GM19395 (cell line): Measurements from ENCODE around the gene INHBA.

Experiments used
- ATAC-seq: cut with Tn5 transposase; IDR thresholded peaks from one replicate; pipeline ENCODE4 v1.9.1; 2021; ENCODE audit warnings: mild to moderate bottlenecking, moderate library complexity; ENCODE audit not compliant: unreplicated experiment

Gene INHBA

DNA sequence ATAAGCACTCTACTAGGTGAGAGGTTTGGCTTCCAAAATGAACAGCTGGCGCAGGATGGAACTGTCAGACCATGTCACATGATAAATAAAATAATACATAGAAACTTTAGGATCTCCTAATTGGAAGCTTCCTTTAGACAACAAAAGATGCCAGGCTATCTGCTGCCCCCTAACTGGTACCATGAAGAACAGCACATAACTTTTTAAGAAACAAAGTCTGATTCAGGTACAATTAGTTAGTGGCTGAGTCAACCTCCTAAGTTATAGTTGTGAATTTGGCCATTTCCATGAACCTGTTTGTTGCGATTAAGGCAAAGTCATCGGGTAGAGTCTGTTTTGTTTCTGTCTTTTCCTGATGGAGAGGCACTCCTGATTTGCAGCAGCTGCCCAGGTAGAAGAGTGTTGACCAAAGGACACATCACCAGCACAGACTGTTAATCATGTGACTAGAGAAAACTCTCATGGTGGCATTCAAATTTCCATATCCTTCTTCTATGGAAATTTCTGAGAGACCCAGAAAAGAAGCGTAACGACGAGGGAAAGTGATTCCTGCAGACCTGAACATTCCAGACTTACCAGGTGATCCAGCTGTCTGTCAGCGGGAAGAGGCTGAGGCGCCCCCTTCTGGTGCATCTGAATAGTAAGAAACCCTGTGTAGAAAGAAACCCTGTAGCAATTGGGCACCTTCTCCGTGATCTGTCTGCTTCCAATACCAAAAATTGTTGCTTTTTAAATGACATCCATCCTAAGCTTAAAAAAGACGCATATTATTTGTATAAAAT, 8.6 kb upstream of the INHBA start:
- ATAC-seq = no peak

- ATAC-seq = no peak
Measured at GRCh38 chr7:41710838-41711237, 7.9 kb upstream of the INHBA start.

- ATAC-seq = no peak
Measured at GRCh38 chr7:41709621-41710020, 6.7 kb upstream of the INHBA start.

- ATAC-seq = no peak
Measured at GRCh38 chr7:41708581-41709358, 5.9 kb upstream of the INHBA start.

DNA sequence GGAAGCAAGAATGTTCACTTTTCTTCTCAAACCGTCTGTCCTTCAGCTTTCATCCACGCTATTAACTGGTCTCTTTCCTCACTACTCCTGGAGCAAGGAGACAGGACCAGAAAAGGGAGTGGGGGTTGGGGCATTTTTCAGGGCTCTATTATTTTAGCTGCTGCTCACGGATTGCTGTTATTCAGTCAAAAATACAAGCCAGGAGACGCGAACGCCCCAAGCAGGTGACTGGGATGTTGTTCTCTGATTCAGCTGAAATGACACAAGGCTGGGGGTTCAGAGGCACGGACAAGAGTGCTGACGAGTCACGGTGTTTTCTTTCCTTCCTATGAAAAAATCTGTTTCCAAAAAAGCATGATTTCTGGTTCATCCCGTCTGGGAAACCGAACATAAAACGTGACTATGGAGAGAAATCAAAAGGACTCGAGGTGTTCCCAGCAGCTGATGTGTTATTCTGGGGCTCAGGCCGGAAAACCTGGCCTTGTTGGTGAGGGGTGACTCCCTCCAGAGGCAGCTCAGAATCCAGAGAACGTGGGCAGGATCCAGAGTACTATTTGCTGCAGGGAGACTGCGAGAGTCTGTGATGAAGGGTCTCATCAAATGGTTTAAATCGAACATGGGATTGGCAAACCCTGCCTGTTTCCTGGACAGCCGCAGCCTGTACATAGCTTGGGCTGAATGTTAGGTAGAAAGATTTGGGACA, 3.5 kb upstream of the INHBA start:
- ATAC-seq = no peak

GRCh38 chr7:41705109-41705901, 2.4 kb upstream of the INHBA start:
- ATAC-seq = peak; percentile 97

- ATAC-seq = no peak
Measured at GRCh38 chr7:41701068-41701941, 1.6 kb downstream of the INHBA start.

- no peak for ATAC-seq
Measured at GRCh38 chr7:41700044-41700471, 2.8 kb downstream of the INHBA start.

DNA sequence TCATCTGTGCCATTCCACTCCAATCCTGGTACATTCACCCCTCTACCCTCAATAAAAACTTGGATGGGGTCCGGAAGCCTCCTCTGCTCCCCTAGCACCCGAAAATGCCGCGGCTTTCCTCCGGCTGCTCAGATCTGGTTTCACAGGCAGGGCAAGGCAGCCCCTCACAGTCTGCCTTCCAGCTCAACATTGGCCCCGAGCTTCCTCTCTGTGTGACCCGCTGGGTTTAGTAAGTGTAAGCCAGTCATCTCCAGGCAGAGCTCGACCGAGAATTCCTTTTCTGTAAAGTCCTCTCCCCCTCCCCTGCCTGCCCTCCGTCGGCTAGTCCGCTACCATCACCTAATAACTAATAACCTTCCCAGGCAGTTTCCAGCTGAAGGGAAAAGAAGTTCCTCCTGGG, 3.4 kb downstream of the INHBA start:
- ATAC-seq = no peak

DNA sequence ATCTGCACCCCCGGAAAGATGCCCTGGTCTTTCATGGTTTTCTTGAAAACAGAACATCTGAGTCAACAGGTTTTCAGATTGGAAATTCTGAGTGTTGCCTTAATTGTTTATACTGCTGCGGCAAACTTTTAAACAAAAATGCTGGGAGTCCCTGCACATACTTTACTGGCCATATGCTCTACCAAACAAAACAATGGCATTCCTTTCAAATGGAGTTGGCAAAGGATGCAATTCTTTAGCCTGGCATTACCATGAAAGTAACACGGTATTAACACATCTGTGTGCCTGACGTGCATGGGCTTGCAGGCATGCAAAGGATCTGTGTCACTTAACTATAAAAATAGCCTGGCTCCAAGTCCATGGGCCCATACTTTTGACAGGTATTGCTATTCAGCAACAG, 4.2 kb downstream of the INHBA start:
- ATAC-seq = no peak

- ATAC-seq = no peak
Measured at GRCh38 chr7:41698114-41698513, 4.8 kb downstream of the INHBA start.

- no peak for ATAC-seq
Measured at GRCh38 chr7:41696323-41696916, 6.5 kb downstream of the INHBA start.

DNA sequence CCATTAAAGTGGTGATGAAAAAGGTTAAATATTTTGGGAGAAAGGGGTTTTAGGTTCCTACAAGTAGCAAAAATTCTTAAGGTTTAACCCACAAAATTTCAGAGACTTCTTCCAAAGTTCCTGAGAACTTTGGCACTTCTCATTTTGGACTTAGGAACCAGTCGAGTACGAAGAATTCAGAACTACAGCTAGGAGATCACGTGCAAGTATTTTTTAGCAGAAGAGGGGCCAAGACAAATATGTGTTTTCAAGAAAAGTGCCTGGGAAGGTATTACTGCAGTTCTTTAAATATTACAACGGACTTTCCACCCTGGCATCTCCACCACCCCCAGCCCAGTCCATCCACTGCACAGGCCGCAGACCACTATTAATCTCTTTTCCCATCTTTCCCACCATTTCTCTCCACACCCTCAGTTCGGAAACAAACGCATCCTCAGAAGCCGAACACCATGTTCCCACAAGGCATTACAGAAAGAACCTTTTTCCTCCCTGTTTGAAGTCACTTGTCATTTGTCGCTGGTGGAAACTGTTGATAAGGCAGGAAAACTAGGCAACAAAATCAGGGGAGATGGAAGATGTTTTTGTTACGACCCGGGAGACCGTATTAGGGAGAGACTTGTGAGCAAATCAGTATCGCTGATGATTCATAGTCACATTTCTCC, 7.1 kb downstream of the INHBA start:
- ATAC-seq = no peak

- no peak for ATAC-seq
Measured at GRCh38 chr7:41694495-41694894, 8.4 kb downstream of the INHBA start.

DNA sequence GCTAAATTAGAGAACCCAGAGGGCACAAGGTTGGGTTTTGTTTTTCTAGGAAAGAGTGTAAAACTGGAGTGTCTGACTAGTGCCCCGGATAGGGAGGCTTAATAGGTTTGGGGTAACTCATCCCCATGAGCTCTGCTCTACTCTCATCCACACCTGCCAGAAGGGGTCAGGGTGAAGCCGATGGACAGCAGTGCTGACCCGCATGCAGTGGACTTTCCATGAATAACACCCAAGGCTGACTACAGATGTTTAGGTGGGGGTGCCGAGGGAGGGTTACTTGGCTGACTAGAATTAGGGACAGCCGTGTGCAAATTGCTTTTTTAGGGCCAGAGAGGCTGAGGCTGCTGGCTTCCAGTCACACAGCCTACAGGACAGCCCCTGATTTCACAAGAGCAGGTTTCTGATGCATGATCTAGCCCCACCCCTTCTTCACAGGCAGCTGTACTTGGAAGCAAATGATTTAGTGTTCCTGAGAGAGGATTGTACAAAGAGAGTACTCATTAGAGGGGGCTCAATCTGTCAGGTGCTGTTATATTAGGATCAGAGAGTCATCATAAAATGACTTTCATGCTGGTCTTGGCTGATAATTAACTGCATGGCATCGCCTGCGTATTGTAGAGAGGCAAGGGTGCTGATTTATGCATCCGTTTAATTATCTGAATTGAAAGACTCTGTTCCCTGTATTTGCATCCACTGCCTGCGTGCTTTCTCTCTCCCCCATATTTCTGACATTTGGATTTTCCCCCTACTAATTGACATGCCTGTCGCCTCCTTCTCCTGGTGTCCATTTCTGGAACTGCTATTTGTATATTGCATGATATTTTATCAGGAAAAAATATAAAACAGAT, 9.5 kb downstream of the INHBA start:
- ATAC-seq = no peak

- no peak for ATAC-seq
Measured at GRCh38 chr7:41692251-41692650, 10.6 kb downstream of the INHBA start.

- ATAC-seq = no peak
Measured at GRCh38 chr7:41691286-41692190, 11.4 kb downstream of the INHBA start.
